RKO (cell line): ENCODE measurements around the gene FBXO31.

ENCODE experiments used
- DNase-seq: peaks from one replicate; pipeline ENCODE4 v3.0.0-alpha.2; 2016; ENCODE audit warnings: low spot score

The FBXO31 gene

DNA sequence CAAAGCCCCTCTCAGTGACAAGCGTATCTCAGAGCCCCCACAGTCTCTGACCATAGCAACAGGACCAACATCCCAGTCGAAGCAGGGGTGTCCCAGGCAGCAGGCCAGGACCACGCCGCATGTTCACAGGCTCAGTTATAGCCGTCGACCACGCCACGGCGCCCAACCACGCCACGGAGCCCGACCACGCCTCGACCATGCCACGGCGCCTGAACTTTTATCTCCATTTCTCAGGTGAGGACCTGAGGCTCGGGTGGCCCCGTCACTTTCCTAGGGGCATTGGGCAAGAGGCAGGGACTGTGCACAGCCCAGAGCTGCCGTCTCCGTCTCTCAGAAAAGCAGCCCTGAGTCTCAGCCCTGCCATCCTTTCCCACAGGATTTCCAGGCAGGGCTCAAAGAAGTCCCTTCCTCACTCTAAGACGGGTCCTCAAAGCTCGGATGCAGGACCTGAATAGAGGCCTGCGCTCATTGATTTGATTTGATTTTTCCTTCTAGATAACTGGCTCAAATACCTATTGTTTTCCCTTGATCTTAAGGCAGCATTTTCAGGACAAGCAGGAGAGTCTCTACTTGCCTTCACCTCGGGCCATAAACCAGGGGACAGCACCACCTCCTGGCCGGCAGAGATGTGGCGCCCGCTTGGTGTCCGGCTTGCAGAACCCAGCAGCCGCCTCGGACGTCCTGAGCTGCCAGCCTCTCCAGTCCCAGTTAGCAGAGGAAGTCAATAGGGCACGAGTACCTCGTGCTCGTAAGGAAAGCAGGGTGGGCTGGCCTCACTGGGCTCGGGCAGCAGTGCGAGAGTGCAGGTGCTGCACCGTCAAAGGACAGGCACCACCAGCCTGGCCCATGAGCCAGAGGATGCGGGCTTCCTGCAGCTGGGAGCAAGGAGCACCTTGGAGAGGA is 105.1 kb downstream of the FBXO31 start:
- DNase-seq: peak; percentile 73
